Neuronal stem cell (in vitro differentiated cells): ENCODE measurements around the gene RALGAPA1.
"Not testable (repeated sequence)": the region's sequence is repeated elsewhere in the genome, so short reads cannot be mapped to it uniquely, and the experiment has no call there.

ENCODE experiments used
- DNase-seq: peaks from one replicate; pipeline ENCODE4 v3.0.0-alpha.2; 2013; ENCODE audit warnings: low spot score
- H2AFZ ChIP-seq: one replicate; pipeline ENCODE4 v1.6.1; 2013; ENCODE audit warnings: mild to moderate bottlenecking, low read length, inconsistent platforms
- H2AK5ac ChIP-seq: 2 replicates; pipeline ENCODE4 v1.6.1; 2013; ENCODE audit warnings: low read depth, mild to moderate bottlenecking, inconsistent platforms, low read length, moderate library complexity, mixed read lengths
- H2BK120ac ChIP-seq: 2 replicates; pipeline ENCODE4 v1.6.1; 2013; ENCODE audit warnings: low read depth, mild to moderate bottlenecking, inconsistent platforms, low read length, moderate library complexity, mixed read lengths
- H2BK12ac ChIP-seq: one replicate; pipeline ENCODE4 v1.6.1; 2013; ENCODE audit warnings: low read length, inconsistent platforms
- H2BK15ac ChIP-seq: 2 replicates; pipeline ENCODE4 v1.6.1; 2013; ENCODE audit warnings: mild to moderate bottlenecking, low read length, inconsistent platforms, mixed read lengths
- H2BK5ac ChIP-seq: one replicate; pipeline ENCODE4 v1.6.1; 2013; ENCODE audit warnings: inconsistent platforms, mild to moderate bottlenecking, low read length, moderate library complexity
- H3K14ac ChIP-seq: one replicate; pipeline ENCODE4 v1.6.1; 2013; ENCODE audit warnings: low read length, inconsistent platforms
- H3K18ac ChIP-seq: 2 replicates; pipeline ENCODE4 v1.6.1; 2013; ENCODE audit warnings: low read length, inconsistent platforms
- H3K23ac ChIP-seq: 2 replicates; pipeline ENCODE4 v1.6.1; 2013; ENCODE audit warnings: low read depth, mild to moderate bottlenecking, mixed read lengths, low read length, inconsistent platforms; ENCODE audit not compliant: poor library complexity
- H3K27ac ChIP-seq: replicated peaks from 3 replicates; pipeline ENCODE4 v1.5.1; 2013; ENCODE audit warnings: low read length, inconsistent platforms
- H3K27me3 ChIP-seq, 3 experiments: 2 replicates each; pipeline ENCODE4 v1.6.1; 2013; ENCODE audit warnings: low read length in 3 of 3, mild to moderate bottlenecking in 2 of 3, inconsistent platforms in 1 of 3, low read depth in 1 of 3, mixed read lengths in 1 of 3, moderate library complexity in 1 of 3; ENCODE audit not compliant: control insufficient read depth in 3 of 3, insufficient read depth in 3 of 3
- H3K36me3 ChIP-seq, 2 donors: replicated peaks in 1 of 2; 2 replicates each; pipeline ENCODE4 v1.6.1; 2013; ENCODE audit warnings: low read length in 2 of 2; ENCODE audit not compliant: control insufficient read depth in 2 of 2, insufficient read depth in 2 of 2
- H3K4ac ChIP-seq: 2 replicates; pipeline ENCODE4 v1.6.1; 2013; ENCODE audit warnings: inconsistent platforms, mild to moderate bottlenecking, low read length, moderate library complexity
- H3K4me1 ChIP-seq, 2 donors: 1 replicate in 1 of 2; 2 replicates in 1 of 2; pipeline ENCODE4 v1.6.1; 2013; ENCODE audit warnings: low read length in 2 of 2, low read depth in 1 of 2; ENCODE audit not compliant: control insufficient read depth in 2 of 2, insufficient read depth in 1 of 2
- H3K4me2 ChIP-seq: one replicate; pipeline ENCODE4 v1.6.1; 2013; ENCODE audit warnings: mild to moderate bottlenecking, low read length, inconsistent platforms; ENCODE audit not compliant: insufficient read depth, poor library complexity, severe bottlenecking
- H3K4me3 ChIP-seq, 2 donors: 2 replicates each; pipeline ENCODE4 v1.5.1; 2013; ENCODE audit warnings: low read length in 2 of 2, mild to moderate bottlenecking in 2 of 2, inconsistent platforms in 1 of 2, moderate library complexity in 1 of 2
- H3K79me1 ChIP-seq: one replicate; pipeline ENCODE4 v1.6.1; 2013; ENCODE audit warnings: low read depth, mild to moderate bottlenecking, inconsistent platforms, low read length, moderate library complexity
- H3K9ac ChIP-seq: one replicate; pipeline ENCODE4 v1.6.1; 2013; ENCODE audit warnings: mild to moderate bottlenecking, low read depth, low read length, inconsistent platforms; ENCODE audit not compliant: poor library complexity
- H3K9me3 ChIP-seq, 2 donors: replicated peaks in 1 of 2; 2 replicates each; pipeline versions ENCODE3 to v1.6.1; 2013; ENCODE audit warnings: low read length in 2 of 2, mild to moderate bottlenecking in 2 of 2, inconsistent platforms in 1 of 2, low read depth in 1 of 2, mixed read lengths in 1 of 2, moderate library complexity in 1 of 2; ENCODE audit not compliant: control insufficient read depth in 2 of 2, insufficient read depth in 1 of 2
- H4K8ac ChIP-seq: one replicate; pipeline ENCODE4 v1.6.1; 2013; ENCODE audit warnings: low read depth, mild to moderate bottlenecking, inconsistent platforms, low read length, moderate library complexity
- H4K91ac ChIP-seq: one replicate; pipeline ENCODE4 v1.6.1; 2013; ENCODE audit warnings: low read length, low read depth, mild to moderate bottlenecking, inconsistent platforms; ENCODE audit not compliant: poor library complexity
- WGBS, 2 donors: extraction: QIAGEN DNeasy Blood & Tissue Kit; methylation state at CpG; one replicate each; pipeline ENCODE4 v1.1.7; 2013; ENCODE audit warnings: missing lambda C conversion rate in 2 of 2, mixed read lengths in 1 of 2; ENCODE audit not compliant: insufficient read length in 2 of 2, insufficient replicate concordance in 1 of 2; ENCODE audit errors: extremely low coverage in 2 of 2; 5-methylcytosine and 5-hydroxymethylcytosine counted together

The RALGAPA1 gene

GRCh38 chr14:35776823-35777222 is 32.3 kb downstream of the RALGAPA1 start:
- no peaks in the 10 kb centered on the region for H3K79me1 ChIP-seq
- no peak overlapping the region for H2BK15ac ChIP-seq
- no CpG with 5 or more reads among the region's 4 CpGs for WGBS, 2 donors
- H3K4me1 ChIP-seq: no peaks in the 10 kb centered on the region
- no peak overlapping the region for H3K14ac ChIP-seq
- H2BK120ac ChIP-seq: no peak overlapping the region
- no peak overlapping the region for H3K4me3 ChIP-seq
- peaks cover 2 to 7% of the 10 kb centered on the region in 2 donors for H3K9me3 ChIP-seq
- DNase-seq: no peak
- H3K23ac ChIP-seq: no peak overlapping the region
- H2AFZ ChIP-seq: no peak overlapping the region
- H3K27ac ChIP-seq: no peak overlapping the region
- H3K27me3 ChIP-seq: no peaks in the 10 kb centered on the region
- no peak overlapping the region for H2AK5ac ChIP-seq
- H2BK12ac ChIP-seq: no peak overlapping the region
- H3K9ac ChIP-seq: no peak overlapping the region
- H3K4me2 ChIP-seq: no peak overlapping the region
- H2BK5ac ChIP-seq: no peak overlapping the region
- no peak overlapping the region for H4K8ac ChIP-seq
- H3K4ac ChIP-seq: no peak overlapping the region
- H3K18ac ChIP-seq: no peak overlapping the region
- H3K36me3 ChIP-seq: peaks cover 0 to 4% of the 10 kb centered on the region in 2 donors
- H4K91ac ChIP-seq: no peak overlapping the region

- H3K27ac ChIP-seq, H3K36me3 ChIP-seq, H3K23ac ChIP-seq, H3K27me3 ChIP-seq, H2BK15ac ChIP-seq, H4K91ac ChIP-seq, H3K4me1 ChIP-seq, DNase-seq, H2BK12ac ChIP-seq, H2BK120ac ChIP-seq, H3K9ac ChIP-seq, H3K4ac ChIP-seq, H3K79me1 ChIP-seq, H2AFZ ChIP-seq, H2AK5ac ChIP-seq, H3K9me3 ChIP-seq, H3K18ac ChIP-seq, H2BK5ac ChIP-seq, H3K4me3 ChIP-seq, H3K14ac ChIP-seq, H4K8ac ChIP-seq, H3K4me2 ChIP-seq: not testable (repeated sequence)
- WGBS, 2 donors: no CpG with 5 or more reads among the region's 5 CpGs
These were observed 33.0 kb downstream of the RALGAPA1 start for GRCh38 chr14:35776085-35776484.

GRCh38 chr14:35766700-35767082 is 42.4 kb downstream of the RALGAPA1 start:
- H2BK15ac ChIP-seq: no peak overlapping the region
- WGBS, 2 donors: no CpG with 5 or more reads among the region's 2 CpGs
- no peak overlapping the region for H3K4me3 ChIP-seq
- no peak overlapping the region for H4K91ac ChIP-seq
- H3K9me3 ChIP-seq: no peaks in the 10 kb centered on the region
- no peak overlapping the region for H3K4ac ChIP-seq
- no peak overlapping the region for H3K18ac ChIP-seq
- peaks cover 0 to 2% of the 10 kb centered on the region in 2 donors for H3K36me3 ChIP-seq
- no peak overlapping the region for H4K8ac ChIP-seq
- H3K4me1 ChIP-seq: no peaks in the 10 kb centered on the region
- H3K23ac ChIP-seq: no peak overlapping the region
- H3K14ac ChIP-seq: no peak overlapping the region
- no peak overlapping the region for H2AFZ ChIP-seq
- no peak overlapping the region for H2AK5ac ChIP-seq
- H3K9ac ChIP-seq: no peak overlapping the region
- DNase-seq: no peak
- no peak overlapping the region for H2BK12ac ChIP-seq
- H3K79me1 ChIP-seq: no peaks in the 10 kb centered on the region
- no peaks in the 10 kb centered on the region for H3K27me3 ChIP-seq
- no peak overlapping the region for H3K4me2 ChIP-seq
- no peak overlapping the region for H3K27ac ChIP-seq
- H2BK120ac ChIP-seq: no peak overlapping the region
- no peak overlapping the region for H2BK5ac ChIP-seq

- Histone ChIP-seq H3K14ac (no peak overlapping the region), H2BK15ac (no peak overlapping the region), H3K27me3 (no peaks in the 10 kb centered on the region), H2BK120ac (no peak overlapping the region), H3K36me3 (peaks cover 0 to 2% of the 10 kb centered on the region in 2 donors), H2AFZ (no peak overlapping the region), H3K9me3 (no peaks in the 10 kb centered on the region), H3K9ac (peak overlapping the region; percentile 24), H3K27ac (no peak overlapping the region), H3K79me1 (no peaks in the 10 kb centered on the region), H3K4me1 (no peaks in the 10 kb centered on the region), H4K91ac (no peak overlapping the region), H3K23ac (no peak overlapping the region), H2BK12ac (no peak overlapping the region), H2AK5ac (no peak overlapping the region), H2BK5ac (no peak overlapping the region), H3K4ac (no peak overlapping the region), H3K4me2 (no peak overlapping the region), H4K8ac (no peak overlapping the region), H3K4me3 (no peak overlapping the region), H3K18ac (no peak overlapping the region)
- DNase-seq: no peak
- WGBS, 2 donors: no CpG with 5 or more reads among the region's 5 CpGs
These were observed 42.9 kb downstream of the RALGAPA1 start for GRCh38 chr14:35766036-35766699.
